Coronary artery (tissue), 2 donors: ENCODE data around the gene PPP1R15B.

Source experiments
- DNase-seq: peaks from one replicate; pipeline ENCODE4 v3.0.0-alpha.2; 2017; ENCODE audit warnings: low spot score
- H3K27ac ChIP-seq, 2 donors: fragments of 200-600 bp; sonication (generic); one replicate each; pipeline ENCODE4 v1.5.1; 2016 to 2019
- H3K4me3 ChIP-seq: fragments of 200-600 bp; sonication (generic); 2 replicates; pipeline ENCODE4 v1.5.1; 2016; ENCODE audit warnings: mild to moderate bottlenecking, moderate library complexity
- CTCF ChIP-seq: fragments of 200-600 bp; sonication (generic); IDR thresholded peaks from one replicate; pipeline ENCODE4 v1.5.1; 2019; ENCODE audit warnings: antibody characterized with exemption

Gene PPP1R15B

GRCh38 chr1:204359131-204359473 lies 52.5 kb downstream of the PPP1R15B start:
- DNase-seq, result no peak
- Histone ChIP-seq H3K27ac (no peak overlapping the region), H3K4me3 (no peak overlapping the region)
- TF ChIP-seq CTCF, result no peak

- no peak for TF ChIP-seq CTCF
- no peak overlapping the region for H3K4me3 ChIP-seq
- DNase-seq, result no peak
- H3K27ac ChIP-seq, result no peak overlapping the region
Observed at GRCh38 chr1:204358605-204359004, 53.0 kb downstream of the PPP1R15B start.

- no peak for TF ChIP-seq CTCF
- Histone ChIP-seq H3K27ac (no peak overlapping the region), H3K4me3 (no peak overlapping the region)
- no peak for DNase-seq
Observed at GRCh38 chr1:204357551-204358490, 53.8 kb downstream of the PPP1R15B start.

- DNase-seq, result no peak
- TF ChIP-seq CTCF, result no peak
- H3K27ac ChIP-seq, result no peak overlapping the region
- no peak overlapping the region for H3K4me3 ChIP-seq
Observed at GRCh38 chr1:204356997-204357396, 54.6 kb downstream of the PPP1R15B start.

- Histone ChIP-seq H3K27ac (no peak overlapping the region), H3K4me3 (no peak overlapping the region)
- TF ChIP-seq CTCF, result no peak
- no peak for DNase-seq
Observed at GRCh38 chr1:204355913-204356312, 55.7 kb downstream of the PPP1R15B start.

- TF ChIP-seq CTCF, result no peak
- H3K4me3 ChIP-seq, result no peak overlapping the region
- no peak overlapping the region for H3K27ac ChIP-seq
- no peak for DNase-seq
Observed at GRCh38 chr1:204354579-204354978, 57.0 kb downstream of the PPP1R15B start.
